ENCODE results near the gene AQP12B. TPM values are rescaled to one million over a fixed set of nuclear protein-coding genes. Genes with fewer than 3 reads are reported as not detected.

Gene AQP12B
- total RNA-seq, 1 donor from 2014 or later: not detected

- ATAC-seq (no peak), DNase-seq (ENCODE audit: low spot score) (peak; percentile 51)
- intact Hi-C loops (cut with DNase I): no loop called here
Observed at GRCh38 chr2:240628808-240629618, 53.7 kb downstream of the AQP12B start.

DNA sequence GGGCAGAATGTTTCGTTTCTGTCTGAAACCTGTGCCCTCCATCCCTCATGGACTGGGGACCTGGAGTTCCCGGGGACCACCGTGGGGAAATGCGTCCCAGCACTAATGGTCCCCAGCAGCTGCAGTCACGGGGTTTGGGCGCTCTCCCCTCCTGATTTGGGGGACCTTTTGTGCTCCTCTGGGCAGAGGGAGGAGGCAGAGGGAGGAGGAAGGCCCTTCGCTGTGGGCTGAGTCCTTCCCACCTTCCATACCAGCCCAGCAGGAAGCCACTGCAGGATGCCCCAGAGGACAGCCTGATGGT, 54.2 kb downstream of the AQP12B start:
- DNase-seq (ENCODE audit: low spot score) (peak; percentile 28), ATAC-seq (no peak)
- intact Hi-C loops (cut with DNase I): no loop called here

DNA sequence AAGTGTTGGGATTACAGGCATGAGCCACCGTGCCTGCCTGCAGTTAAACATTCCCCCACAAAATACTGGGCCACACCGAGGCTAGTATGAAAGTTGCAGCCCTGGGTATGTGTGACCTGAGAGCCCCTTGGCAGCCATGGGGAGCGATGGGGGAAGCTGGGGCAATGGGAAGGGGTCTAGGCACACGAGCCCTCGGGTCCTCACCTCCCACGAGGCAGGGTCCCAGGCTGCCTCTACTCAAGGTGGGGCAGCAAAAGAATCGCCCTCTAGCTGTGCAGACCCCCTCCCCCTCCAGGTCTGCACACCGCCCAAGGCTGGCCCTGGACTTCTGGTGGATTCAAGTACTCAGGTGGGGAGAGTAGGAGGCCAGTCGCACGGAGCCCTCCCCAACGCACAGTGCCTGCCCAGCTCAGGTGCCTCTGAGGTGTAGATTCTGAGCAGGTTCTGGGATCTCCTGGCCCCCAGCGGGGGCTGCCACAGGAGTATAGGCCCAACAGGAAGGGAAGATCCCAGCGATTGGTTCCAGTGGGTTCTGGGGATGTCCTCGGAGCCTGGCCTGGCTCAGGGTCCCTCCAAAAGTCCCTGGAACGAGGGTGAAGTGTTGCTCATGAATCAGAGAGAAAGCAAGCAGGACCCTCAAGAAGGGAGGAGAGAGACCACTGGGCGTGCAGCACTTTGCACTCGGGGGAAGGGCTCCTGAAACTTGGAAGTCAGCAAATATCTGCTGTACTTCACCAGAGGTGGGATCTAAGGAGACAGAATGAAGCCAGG, 54.8 kb downstream of the AQP12B start:
- DNase-seq (ENCODE audit: low spot score) (peak; percentile 36), ATAC-seq (no peak)
- intact Hi-C loops (cut with DNase I): no loop called here

DNA sequence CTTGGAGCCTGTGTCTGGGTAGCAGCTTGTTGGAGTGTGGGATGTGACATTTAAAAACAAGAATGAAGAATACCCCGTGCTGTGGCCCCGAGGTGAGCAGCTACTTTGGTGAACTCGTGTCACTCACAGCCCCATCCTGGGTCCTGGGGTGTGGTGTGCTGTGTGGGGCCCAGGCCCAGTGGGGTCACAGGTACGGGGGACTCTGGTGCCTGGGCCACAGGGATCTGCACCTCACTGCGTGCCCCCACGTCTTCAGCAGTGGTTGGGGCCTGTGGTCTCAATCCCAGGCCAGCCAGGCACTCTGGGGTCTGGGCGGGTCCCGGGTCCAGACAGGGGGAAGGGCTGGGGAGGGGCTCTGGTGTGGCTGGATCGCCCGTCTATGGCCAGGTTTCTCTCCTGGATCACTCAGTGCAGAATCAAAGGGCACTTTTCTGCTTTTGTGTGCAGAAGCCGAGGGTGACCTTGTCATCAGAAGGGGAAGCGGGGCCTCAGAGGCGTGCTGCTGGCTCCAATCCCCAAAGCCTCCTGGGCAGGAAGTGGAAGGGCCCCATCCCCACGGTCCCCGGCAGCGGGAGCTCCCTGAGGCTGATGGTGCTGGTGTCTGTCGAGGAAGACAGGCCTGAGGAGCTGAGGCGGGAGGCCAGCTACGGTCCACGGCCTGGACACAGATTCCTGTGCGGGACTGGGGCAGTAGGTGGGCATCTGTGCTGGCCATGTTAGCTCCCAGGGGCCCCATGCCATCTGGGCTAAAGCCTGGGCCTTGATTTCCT, 56.0 kb downstream of the AQP12B start:
- ATAC-seq (no peak), DNase-seq (ENCODE audit: low spot score) (peak; percentile 54)
- intact Hi-C loops (cut with DNase I): no loop called here

Other genes with a start within 250 kb of the AQP12B start
- gene GPC1, start 247.2 kb downstream of the AQP12B start, total RNA-seq: 85.4 TPM
- 30.7 TPM for gene ANKMY1, start 124.9 kb downstream of the AQP12B start, total RNA-seq
- 4.5 TPM for gene DUSP28, start 122.5 kb downstream of the AQP12B start, total RNA-seq
- 38.8 TPM for gene RNPEPL1, start 114.4 kb downstream of the AQP12B start, total RNA-seq
- gene CAPN10, start 96.2 kb downstream of the AQP12B start, total RNA-seq: 37.2 TPM
- 3.2 TPM for gene GPR35, start 57.4 kb downstream of the AQP12B start, total RNA-seq
- not detected for gene AQP12A, start 9.0 kb upstream of the AQP12B start, total RNA-seq
- 123 TPM for gene KIF1A, start 137.3 kb upstream of the AQP12B start, total RNA-seq
- not detected for gene AGXT, start 185.9 kb upstream of the AQP12B start, total RNA-seq
- not detected for gene MAB21L4, start 213.3 kb upstream of the AQP12B start, total RNA-seq
- gene CROCC2, start 223.5 kb upstream of the AQP12B start, total RNA-seq: 0.18 TPM

Data from sciatic nerve (tissue), 2 donors.